Loucy (cell line): ENCODE results near the gene LIPK.

Experiments used
- H2AFZ ChIP-seq: fragments of 200-600 bp; sonication (generic); 2 replicates; pipeline ENCODE4 v1.6.0; 2016; ENCODE audit warnings: antibody characterized with exemption, mild to moderate bottlenecking, low read length, moderate library complexity
- H3F3A ChIP-seq: fragments of 200-600 bp; 2 replicates; pipeline ENCODE4 v1.6.0; 2016; ENCODE audit warnings: antibody characterized with exemption, low read depth, mild to moderate bottlenecking
- H3K27me3 ChIP-seq: fragments of 200-600 bp; sonication (generic); 2 replicates; pipeline ENCODE4 v1.6.1; 2014; ENCODE audit warnings: low read length, mild to moderate bottlenecking; ENCODE audit not compliant: insufficient read depth, poor library complexity, severe bottlenecking
- H3K36me3 ChIP-seq: fragments of 200-600 bp; sonication (generic); 2 replicates; pipeline ENCODE4 v1.6.1; 2016; ENCODE audit warnings: low read length; ENCODE audit not compliant: insufficient read depth
- H3K4me1 ChIP-seq: fragments of 200-600 bp; sonication (generic); 2 replicates; pipeline ENCODE4 v1.5.1; 2014; ENCODE audit warnings: low read length, mild to moderate bottlenecking; ENCODE audit not compliant: insufficient read depth, poor library complexity, severe bottlenecking
- H3K4me2 ChIP-seq: fragments of 200-600 bp; sonication (generic); 2 replicates; pipeline ENCODE4 v1.6.0; 2014; ENCODE audit warnings: antibody characterized with exemption, low read length, low read depth, mild to moderate bottlenecking; ENCODE audit not compliant: poor library complexity, severe bottlenecking
- H3K4me3 ChIP-seq: fragments of 200-600 bp; sonication (generic); 2 replicates; pipeline ENCODE4 v1.5.1; 2014; ENCODE audit warnings: low read length, mild to moderate bottlenecking, mixed read lengths; ENCODE audit not compliant: poor library complexity, severe bottlenecking
- H3K79me2 ChIP-seq: fragments of 200-600 bp; sonication (generic); 2 replicates; pipeline ENCODE4 v1.6.1; 2014; ENCODE audit warnings: low read length; ENCODE audit not compliant: insufficient read depth
- H3K9ac ChIP-seq: fragments of 200-600 bp; sonication (generic); 2 replicates; pipeline ENCODE4 v1.6.0; 2014; ENCODE audit warnings: mild to moderate bottlenecking, low read depth, low read length, moderate library complexity; ENCODE audit not compliant: poor library complexity, severe bottlenecking
- H3K9me2 ChIP-seq: fragments of 200-600 bp; sonication (generic); replicated peaks from 2 replicates; pipeline ENCODE4 v1.6.1; 2016; ENCODE audit warnings: low read depth, low read length, mixed read lengths
- H3K9me3 ChIP-seq: fragments of 200-600 bp; sonication (generic); 2 replicates; pipeline ENCODE4 v1.6.1; 2014; ENCODE audit warnings: mild to moderate bottlenecking, antibody characterized with exemption, low read length, low read depth; ENCODE audit not compliant: insufficient read depth
- H4K20me1 ChIP-seq: fragments of 200-600 bp; sonication (generic); 2 replicates; pipeline ENCODE4 v1.6.0; 2014; ENCODE audit warnings: antibody characterized with exemption, low read length, mild to moderate bottlenecking; ENCODE audit not compliant: insufficient read depth, poor library complexity, severe bottlenecking
- EZH2phosphoT487 ChIP-seq: fragments of 200-600 bp; IDR thresholded peaks from 2 replicates; pipeline ENCODE4 v1.6.1; 2018; ENCODE audit warnings: antibody characterized with exemption, mild to moderate bottlenecking, moderate library complexity, borderline replicate concordance
- TF ChIP-seq, protein P1 (sequence below): fragments of 200-600 bp; sonication (generic); conservative IDR thresholded peaks from 2 replicates; pipeline ENCODE4 v1.5.1; 2014; ENCODE audit warnings: mild to moderate bottlenecking, antibody characterized with exemption, low read length

Gene LIPK

DNA sequence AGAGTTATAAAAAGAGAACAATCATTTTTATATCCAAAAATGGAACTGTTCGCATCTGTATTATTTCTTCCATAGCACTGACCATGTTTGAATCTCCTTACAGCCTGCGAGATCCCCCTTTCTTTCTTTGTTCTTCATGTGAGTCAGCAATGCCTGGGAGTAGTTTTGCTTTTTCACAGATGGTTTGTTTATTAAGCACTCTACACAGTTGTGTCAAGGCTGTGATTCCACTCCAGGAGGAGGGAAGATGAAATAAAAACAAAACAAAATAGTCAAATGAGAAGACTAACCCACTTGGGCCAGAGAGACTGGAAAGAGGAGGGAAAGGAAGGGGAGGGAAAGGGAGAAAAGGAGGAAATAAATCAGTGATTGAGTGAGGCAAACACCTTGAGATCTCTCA is 34.0 kb upstream of the LIPK start:
- H3K9me3 ChIP-seq, result no peaks in the 10 kb centered on the region
- peaks cover 11% of the 10 kb centered on the region for H3K4me1 ChIP-seq
- H3K79me2 ChIP-seq, result no peaks in the 10 kb centered on the region
- no peaks in the 10 kb centered on the region for H3K27me3 ChIP-seq
- H3K36me3 ChIP-seq, result no peaks in the 10 kb centered on the region
- TF ChIP-seq, protein P1, sequence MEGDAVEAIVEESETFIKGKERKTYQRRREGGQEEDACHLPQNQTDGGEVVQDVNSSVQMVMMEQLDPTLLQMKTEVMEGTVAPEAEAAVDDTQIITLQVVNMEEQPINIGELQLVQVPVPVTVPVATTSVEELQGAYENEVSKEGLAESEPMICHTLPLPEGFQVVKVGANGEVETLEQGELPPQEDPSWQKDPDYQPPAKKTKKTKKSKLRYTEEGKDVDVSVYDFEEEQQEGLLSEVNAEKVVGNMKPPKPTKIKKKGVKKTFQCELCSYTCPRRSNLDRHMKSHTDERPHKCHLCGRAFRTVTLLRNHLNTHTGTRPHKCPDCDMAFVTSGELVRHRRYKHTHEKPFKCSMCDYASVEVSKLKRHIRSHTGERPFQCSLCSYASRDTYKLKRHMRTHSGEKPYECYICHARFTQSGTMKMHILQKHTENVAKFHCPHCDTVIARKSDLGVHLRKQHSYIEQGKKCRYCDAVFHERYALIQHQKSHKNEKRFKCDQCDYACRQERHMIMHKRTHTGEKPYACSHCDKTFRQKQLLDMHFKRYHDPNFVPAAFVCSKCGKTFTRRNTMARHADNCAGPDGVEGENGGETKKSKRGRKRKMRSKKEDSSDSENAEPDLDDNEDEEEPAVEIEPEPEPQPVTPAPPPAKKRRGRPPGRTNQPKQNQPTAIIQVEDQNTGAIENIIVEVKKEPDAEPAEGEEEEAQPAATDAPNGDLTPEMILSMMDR, result no peak
- TF ChIP-seq EZH2phosphoT487, result no peak
- H3K4me3 ChIP-seq, result no peak overlapping the region
- no peaks in the 10 kb centered on the region for H3K9me2 ChIP-seq
- H3K4me2 ChIP-seq, result no peak overlapping the region
- peak overlapping the region; percentile 54; the same call in 1 of the 2 replicates for H2AFZ ChIP-seq
- H3F3A ChIP-seq, result no peaks in the 10 kb centered on the region
- no peaks in the 10 kb centered on the region for H4K20me1 ChIP-seq
- no peak overlapping the region for H3K9ac ChIP-seq

DNA sequence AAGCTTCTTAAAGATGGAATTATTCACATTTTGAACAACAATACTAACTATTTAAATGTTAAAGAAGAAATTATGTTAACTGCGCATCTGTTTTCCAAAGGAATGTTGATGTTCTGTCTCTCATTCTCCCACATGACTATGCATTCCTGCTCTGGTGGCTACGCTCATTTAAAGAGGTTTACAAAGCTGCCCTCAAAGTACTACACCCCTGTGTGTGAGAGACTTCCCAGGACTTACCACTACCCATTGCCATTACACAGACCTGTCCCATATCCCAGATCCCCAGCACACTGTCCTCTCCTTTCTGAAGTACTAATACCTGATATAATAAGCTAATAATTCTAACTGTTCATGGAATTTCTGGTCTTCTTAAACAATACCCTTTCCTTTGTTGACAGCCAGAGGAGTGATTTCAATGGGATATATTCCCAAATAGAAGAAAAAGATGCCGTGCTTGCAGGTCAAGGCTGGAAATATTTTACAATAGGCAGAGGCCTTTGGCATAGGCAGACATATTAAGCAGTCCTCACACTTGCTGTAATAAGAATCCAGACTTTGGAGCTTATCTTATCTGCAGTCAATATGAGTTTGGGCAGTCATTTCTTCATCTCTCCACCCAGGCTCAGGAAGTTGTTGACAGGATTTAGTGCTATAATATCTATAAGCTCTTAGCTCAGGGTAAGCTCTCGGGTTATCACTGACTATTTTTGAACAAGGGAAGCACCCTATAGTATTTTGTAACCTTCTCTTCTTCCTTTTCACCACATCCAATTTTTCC is 29.6 kb upstream of the LIPK start:
- Histone ChIP-seq H3K4me3 (no peak overlapping the region), H3K4me1 (no peaks in the 10 kb centered on the region), H3F3A (no peaks in the 10 kb centered on the region), H4K20me1 (no peaks in the 10 kb centered on the region), H3K4me2 (no peak overlapping the region), H3K9me3 (no peaks in the 10 kb centered on the region), H3K9me2 (no peaks in the 10 kb centered on the region), H3K9ac (no peak overlapping the region), H3K79me2 (no peaks in the 10 kb centered on the region), H3K27me3 (no peaks in the 10 kb centered on the region), H3K36me3 (no peaks in the 10 kb centered on the region), H2AFZ (no peak overlapping the region)
- TF ChIP-seq, protein P1, result no peak

DNA sequence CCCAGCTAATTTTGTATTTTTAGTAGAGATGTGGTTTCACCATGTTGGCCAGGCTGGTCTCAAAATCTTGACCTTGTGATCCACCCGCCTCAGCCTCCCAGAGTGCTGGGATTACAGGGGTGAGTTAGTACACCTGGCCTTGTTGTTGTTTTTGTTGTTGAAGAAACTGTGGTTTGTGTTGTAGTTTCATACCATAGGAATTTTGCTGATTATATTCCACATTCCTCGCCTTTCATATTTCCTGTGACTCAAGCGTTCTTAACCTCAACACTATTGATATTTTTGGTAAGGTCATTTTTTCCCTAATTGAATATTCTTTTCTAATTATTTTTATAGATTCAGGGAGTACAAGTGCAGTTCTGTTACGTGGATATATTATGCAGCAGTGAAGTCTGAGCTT is 25.1 kb upstream of the LIPK start:
- H3F3A ChIP-seq, result no peaks in the 10 kb centered on the region
- no peaks in the 10 kb centered on the region for H3K4me1 ChIP-seq
- H3K9me3 ChIP-seq, result no peaks in the 10 kb centered on the region
- H3K4me3 ChIP-seq, result no peak overlapping the region
- no peaks in the 10 kb centered on the region for H4K20me1 ChIP-seq
- no peaks in the 10 kb centered on the region for H3K79me2 ChIP-seq
- no peak overlapping the region for H2AFZ ChIP-seq
- H3K27me3 ChIP-seq, result no peaks in the 10 kb centered on the region
- H3K36me3 ChIP-seq, result no peaks in the 10 kb centered on the region
- H3K4me2 ChIP-seq, result no peak overlapping the region
- H3K9ac ChIP-seq, result no peak overlapping the region
- no peaks in the 10 kb centered on the region for H3K9me2 ChIP-seq
- no peak for TF ChIP-seq EZH2phosphoT487
- TF ChIP-seq, protein P1, result no peak
